IMR-90 (cell line): ENCODE data around the gene TNK2. TPM values are rescaled to one million over a fixed set of nuclear protein-coding genes. Genes with fewer than 3 reads are reported as not detected.

ENCODE experiments used
- ATAC-seq: fragments of 200-7000 bp; cut with Tn5 transposase; 2 replicates; pipeline ENCODE4 v1.9.1; 2020; ENCODE audit warnings: low read depth, mild to moderate bottlenecking, moderate library complexity
- BruUV-seq: library from RNA; stranded (reverse); fragments of 400-500 nt; replicated peaks from 2 replicates; lab custom pipeline; 2021; lab: Mats Ljungman, UMichigan
- CTCF ChIA-PET: fragments of 300-600 bp; formaldehyde crosslinking; extraction: SDS; loops from one replicate; lab custom pipeline; 2021; ENCODE audit warnings: antibody characterized with exemption; lab: Yijun Ruan, JAX
- POLR2A ChIA-PET: fragments of 300-600 bp; sonication (Branson Sonifier 250); formaldehyde crosslinking; loops from one replicate; lab custom pipeline; 2022; ENCODE audit warnings: antibody characterized with exemption; ENCODE audit not compliant: unreplicated experiment; lab: Charles Lee
- DNase-seq: peaks from one replicate; pipeline ENCODE4 v3.0.0; 2013
- H2AFZ ChIP-seq: replicated peaks from 2 replicates; pipeline ENCODE3; 2013; ENCODE audit warnings: low read length, mild to moderate bottlenecking; ENCODE audit not compliant: poor library complexity
- H2AK5ac ChIP-seq: 2 replicates; pipeline ENCODE4 v1.6.1; 2013; ENCODE audit warnings: low read depth, low read length, inconsistent platforms
- H2AK9ac ChIP-seq: replicated peaks from 2 replicates; pipeline ENCODE3; 2013; ENCODE audit warnings: mild to moderate bottlenecking, low read depth, low read length, moderate library complexity; ENCODE audit not compliant: poor library complexity
- H2BK120ac ChIP-seq: 2 replicates; pipeline ENCODE4 v1.6.1; 2013; ENCODE audit warnings: low read depth, low read length, inconsistent platforms
- H2BK15ac ChIP-seq: 3 replicates; pipeline ENCODE4 v1.6.1; 2013; ENCODE audit warnings: low read depth, low read length, inconsistent platforms
- H2BK20ac ChIP-seq: 2 replicates; pipeline ENCODE4 v1.6.1; 2013; ENCODE audit warnings: low read depth, mild to moderate bottlenecking, inconsistent platforms, low read length, moderate library complexity
- H2BK5ac ChIP-seq: 2 replicates; pipeline ENCODE4 v1.6.1; 2013; ENCODE audit warnings: mild to moderate bottlenecking, low read depth, low read length, inconsistent platforms; ENCODE audit not compliant: poor library complexity, severe bottlenecking
- H3K14ac ChIP-seq: replicated peaks from 2 replicates; pipeline ENCODE4 v1.6.1; 2013; ENCODE audit warnings: low read depth, low read length, inconsistent platforms
- H3K18ac ChIP-seq: 2 replicates; pipeline ENCODE4 v1.6.1; 2013; ENCODE audit warnings: low read depth, low read length, control low read depth
- H3K23ac ChIP-seq: 2 replicates; pipeline ENCODE4 v1.6.1; 2013; ENCODE audit warnings: low read depth, low read length, inconsistent platforms
- H3K27ac ChIP-seq: 2 replicates; pipeline ENCODE4 v1.5.1; 2013; ENCODE audit warnings: mild to moderate bottlenecking, control low read depth, low read length; ENCODE audit not compliant: insufficient read depth
- H3K27me3 ChIP-seq: 2 replicates; pipeline ENCODE4 v1.6.1; 2013; ENCODE audit warnings: low read length; ENCODE audit not compliant: control insufficient read depth, insufficient read depth
- H3K36me3 ChIP-seq: 2 replicates; pipeline ENCODE4 v1.6.1; 2013; ENCODE audit warnings: low read length, mixed read lengths; ENCODE audit not compliant: control insufficient read depth, insufficient read depth
- H3K4ac ChIP-seq: 2 replicates; pipeline ENCODE4 v1.6.1; 2013; ENCODE audit warnings: low read depth, low read length, inconsistent platforms
- H3K4me1 ChIP-seq: 2 replicates; pipeline ENCODE4 v1.6.1; 2013; ENCODE audit warnings: low read length, mixed read lengths; ENCODE audit not compliant: control insufficient read depth, insufficient read depth
- H3K4me2 ChIP-seq: 2 replicates; pipeline ENCODE4 v1.6.1; 2013; ENCODE audit warnings: low read depth, mild to moderate bottlenecking, control low read depth, low read length, moderate library complexity
- H3K4me3 ChIP-seq: 2 replicates; pipeline ENCODE4 v1.5.1; 2013; ENCODE audit warnings: low read depth, mild to moderate bottlenecking, control low read depth, low read length, moderate library complexity; ENCODE audit not compliant: insufficient read depth
- H3K56ac ChIP-seq: 2 replicates; pipeline ENCODE4 v1.6.1; 2013; ENCODE audit warnings: low read length, inconsistent platforms; ENCODE audit not compliant: insufficient read depth; ENCODE audit errors: extremely low read depth
- H3K79me1 ChIP-seq, 2 experiments: 2 replicates each; pipeline ENCODE4 v1.6.1; 2013; ENCODE audit warnings: low read length in 2 of 2, inconsistent platforms in 1 of 2, low read depth in 1 of 2
- H3K9ac ChIP-seq: 2 replicates; pipeline ENCODE4 v1.6.1; 2013; ENCODE audit warnings: low read depth, low read length, control low read depth
- H3K9me1 ChIP-seq: 2 replicates; pipeline ENCODE4 v1.6.1; 2013; ENCODE audit warnings: low read length, inconsistent platforms; ENCODE audit not compliant: insufficient read depth
- H3K9me3 ChIP-seq: 2 replicates; pipeline ENCODE4 v1.6.1; 2013; ENCODE audit warnings: low read length; ENCODE audit not compliant: control insufficient read depth, insufficient read depth
- H4K20me1 ChIP-seq: 2 replicates; pipeline ENCODE4 v1.6.1; 2013; ENCODE audit warnings: low read length, inconsistent platforms; ENCODE audit not compliant: insufficient read depth
- H4K5ac ChIP-seq: 2 replicates; pipeline ENCODE4 v1.6.1; 2013; ENCODE audit warnings: mild to moderate bottlenecking, low read depth, low read length, control low read depth
- H4K8ac ChIP-seq, 2 experiments: 2 replicates each; pipeline ENCODE4 v1.6.1; 2013; ENCODE audit warnings: low read depth in 2 of 2, low read length in 2 of 2, control low read depth in 1 of 2, inconsistent platforms in 1 of 2
- H4K91ac ChIP-seq: 2 replicates; pipeline ENCODE4 v1.6.1; 2013; ENCODE audit warnings: low read depth, low read length, inconsistent platforms; ENCODE audit not compliant: insufficient read depth
- BHLHE40 ChIP-seq: fragments of 150-350 bp; IDR thresholded peaks from 2 replicates; pipeline ENCODE4 v1.6.1; 2016; ENCODE audit warnings: mild to moderate bottlenecking, low read depth, low read length
- MAFK ChIP-seq: IDR thresholded peaks from 2 replicates; pipeline ENCODE4 v1.6.1; 2012; ENCODE audit warnings: low read depth, low read length, improper control_type of control experiment
- MAZ ChIP-seq: IDR thresholded peaks from 2 replicates; pipeline ENCODE4 v1.6.1; 2012; ENCODE audit warnings: low read depth, mild to moderate bottlenecking, low read length, improper control_type of control experiment, moderate library complexity, borderline replicate concordance
- MXI1 ChIP-seq: IDR thresholded peaks from 2 replicates; pipeline ENCODE4 v1.6.1; 2012; ENCODE audit warnings: low read depth, mild to moderate bottlenecking, low read length, moderate library complexity, borderline replicate concordance
- NFE2L2 ChIP-seq: fragments of 150-350 bp; IDR thresholded peaks from 2 replicates; pipeline ENCODE4 v1.6.1; 2016; ENCODE audit warnings: low read depth, mild to moderate bottlenecking, low read length
- POLR2A ChIP-seq: IDR thresholded peaks from 2 replicates; pipeline ENCODE4 v1.6.1; 2012; ENCODE audit warnings: mild to moderate bottlenecking, low read depth, low read length
- RAD21 ChIP-seq: IDR thresholded peaks from 2 replicates; pipeline ENCODE4 v1.6.1; 2012; ENCODE audit warnings: low read length, improper control_type of control experiment
- SMC3 ChIP-seq: fragments of 150-350 bp; IDR thresholded peaks from 2 replicates; pipeline ENCODE4 v1.6.1; 2016; ENCODE audit warnings: low read depth, mild to moderate bottlenecking, antibody characterized with exemption, low read length, moderate library complexity
- WGBS, 2 experiments: methylation state at CpG; one replicate each; pipeline versions ENCODE4 v1.1.5 to v1.1.7; 2013; ENCODE audit warnings: missing lambda C conversion rate in 2 of 2; ENCODE audit not compliant: insufficient read length in 1 of 2; ENCODE audit errors: extremely low coverage in 2 of 2; 5-methylcytosine and 5-hydroxymethylcytosine counted together
- dilution Hi-C: fragments of 300-500 bp; cut with HindIII; formaldehyde crosslinking; loops from one replicate; pipeline ENCODE4 v1.14.3; 2018; ENCODE audit warnings: low sequenced_read_pairs; ENCODE audit not compliant: unreplicated experiment
- in situ Hi-C: fragments of 300-500 bp; cut with MboI; formaldehyde crosslinking; loops from 3 replicates; pipeline ENCODE4 v1.14.3; 2019; ENCODE audit warnings: low sequenced_read_pairs, inconsistent platforms, mixed read lengths
- intact Hi-C: fragments of 100-400 bp; cut with micrococcal nuclease; formaldehyde crosslinking; loops from 2 replicates; pipeline ENCODE4 v1.10.0; 2022
- polyA plus RNA-seq, 3 experiments: library from polyadenylated mRNA; depleted of rRNA; stranded (reverse); fragments of >200 nt; gene quantifications; 2 replicates each; pipeline ENCODE4 v1.2.3, GENCODE V29; 2012; ENCODE audit warnings: low replicate concordance in 1 of 3
- total RNA-seq: library from RNA; depleted of rRNA; stranded (reverse); fragments of >200 nt; gene quantifications from 2 replicates; pipeline ENCODE4 v1.2.3, GENCODE V29; 2012

TNK2 gene
- total and polyA plus RNA-seq, 2 of the 4 experiments (the other 2 are of a cell fraction) = 2.2 to 13.8 TPM

- Histone ChIP-seq H4K20me1 (peaks cover 9% of the 10 kb centered on the region; the same call in 1 of the 2 replicates), H3K56ac (no peak overlapping the region), H3K4me1 (peaks cover 31% of the 10 kb centered on the region), H4K8ac (no peak overlapping the region), H2BK20ac (no peak overlapping the region), H3K4me3 (no peak overlapping the region), H3K36me3 (no peaks in the 10 kb centered on the region), H3K27me3 (no peaks in the 10 kb centered on the region), H3K27ac (no peak overlapping the region), H4K91ac (no peak overlapping the region), H3K4ac (peak overlapping the region; percentile 37; the same call in 1 of the 2 replicates), H3K18ac (no peak overlapping the region), H3K4me2 (no peak overlapping the region), H2BK5ac (no peak overlapping the region), H2BK120ac (no peak overlapping the region), H3K23ac (no peak overlapping the region), H2AK5ac (peak overlapping the region; percentile 77), H3K9ac (no peak overlapping the region), H3K14ac (no peak overlapping the region), H2BK15ac (no peak overlapping the region), H4K5ac (no peak overlapping the region), H3K9me3 (no peaks in the 10 kb centered on the region), H3K79me1 (peaks cover 20 to 53% of the 10 kb centered on the region in 2 experiments; a peak in 3 of 4 replicates), H2AK9ac (no peak overlapping the region), H3K9me1 (peaks cover 11% of the 10 kb centered on the region), H2AFZ (no peak overlapping the region)
- ATAC-seq (no peak), DNase-seq (no peak)
- CTCF ChIA-PET = interaction anchor here (0.6 to 2.5 kb wide), 13 partner anchors 8 to 50 kb away, joined by 3 to 27 read pairs (median 6); partner anchors contain the start of gene TNK2
- in situ Hi-C loops = no loop called here
- 96% methylated on average over 3 of the region's 8 CpGs; no CpG with 5 or more reads in 1 of the 2 experiments for WGBS, 2 experiments
- dilution Hi-C loops = no loop called here
- POLR2A ChIA-PET = no interaction called here
- intact Hi-C loops = loop anchor here (1.0 kb wide), 2 partner anchors 31 to 35 kb away; no protein-coding TSS in a partner anchor
- no TSS peak for BruUV-seq
- TF ChIP-seq POLR2A = no peak
- TF ChIP-seq MAFK = no peak
- TF ChIP-seq MAZ = no peak
- TF ChIP-seq BHLHE40 = no peak
- TF ChIP-seq RAD21 = no peak
- no peak for TF ChIP-seq MXI1
- no peak for TF ChIP-seq NFE2L2
- no peak for TF ChIP-seq SMC3
Observed at GRCh38 chr3:195893916-195894465, 14.4 kb downstream of the TNK2 start.
